PC-3 (cell line): ENCODE results near the gene ALPK3. TPM values are rescaled to one million over a fixed set of nuclear protein-coding genes. Genes with fewer than 3 reads are reported as not detected.
A peak's percentile ranks its signal among the peaks of the same experiment; 100 is the strongest.

Experiments
- ATAC-seq: fragments of 200-7000 bp; cut with Tn5 transposase; 2 replicates; pipeline ENCODE4 v1.9.1; 2020; ENCODE audit warnings: mild to moderate bottlenecking, moderate library complexity
- BruUV-seq: library from RNA; stranded (reverse); fragments of 400-500 nt; replicated peaks from 2 replicates; lab custom pipeline; 2021; lab: Mats Ljungman, UMichigan
- CTCF ChIA-PET: fragments of 300-600 bp; sonication (Branson Sonifier 250); formaldehyde crosslinking; loops from one replicate; lab custom pipeline; 2022; ENCODE audit warnings: antibody characterized with exemption; lab: Charles Lee
- POLR2A ChIA-PET: fragments of 300-600 bp; sonication (Branson Sonifier 250); formaldehyde crosslinking; loops from one replicate; lab custom pipeline; 2022; ENCODE audit warnings: antibody characterized with exemption; ENCODE audit not compliant: unreplicated experiment; lab: Charles Lee
- DNase-seq: peaks from one replicate; pipeline ENCODE4 v3.0.0-alpha.2; 2015
- H2AFZ ChIP-seq: fragments of 300-600 bp; sonication (generic); 2 replicates; pipeline ENCODE4 v1.6.0; 2016; ENCODE audit warnings: antibody characterized with exemption, low read length
- H3F3A ChIP-seq: fragments of 300-600 bp; sonication (generic); one replicate; pipeline ENCODE4 v1.6.0; 2017; ENCODE audit warnings: antibody characterized with exemption, low read length, control low read depth, mild to moderate bottlenecking; ENCODE audit not compliant: unreplicated experiment
- H3K27ac ChIP-seq: fragments of 300-600 bp; sonication (generic); 2 replicates; pipeline ENCODE4 v1.5.1; 2016; ENCODE audit warnings: mild to moderate bottlenecking, low read length
- H3K27me3 ChIP-seq: fragments of 300-600 bp; sonication (generic); 2 replicates; pipeline ENCODE4 v1.6.1; 2016; ENCODE audit warnings: low read length, mixed read lengths
- H3K36me3 ChIP-seq: fragments of 300-600 bp; sonication (generic); 2 replicates; pipeline ENCODE4 v1.6.1; 2016; ENCODE audit warnings: low read depth, mixed run types, low read length, mixed read lengths
- H3K4me1 ChIP-seq: fragments of 300-600 bp; sonication (generic); 2 replicates; pipeline ENCODE4 v1.5.1; 2016; ENCODE audit warnings: low read length; ENCODE audit not compliant: insufficient read depth
- H3K4me2 ChIP-seq: fragments of 300-600 bp; sonication (generic); 2 replicates; pipeline ENCODE4 v1.6.0; 2016; ENCODE audit warnings: low read length
- H3K4me3 ChIP-seq: fragments of 300-600 bp; sonication (generic); 2 replicates; pipeline ENCODE4 v1.5.1; 2016; ENCODE audit warnings: mild to moderate bottlenecking, low read length, mixed read lengths
- H3K79me2 ChIP-seq: fragments of 300-600 bp; sonication (generic); 2 replicates; pipeline ENCODE4 v1.6.1; 2017; ENCODE audit warnings: low read length, mixed read lengths
- H3K9ac ChIP-seq: fragments of 300-600 bp; sonication (generic); 2 replicates; pipeline ENCODE4 v1.6.0; 2016; ENCODE audit warnings: mild to moderate bottlenecking, low read length
- H3K9me2 ChIP-seq: fragments of 300-600 bp; sonication (generic); replicated peaks from 2 replicates; pipeline ENCODE4 v1.6.1; 2016; ENCODE audit warnings: mixed run types, low read length, mixed read lengths
- H3K9me3 ChIP-seq: fragments of 300-600 bp; sonication (generic); 2 replicates; pipeline ENCODE4 v1.6.1; 2016; ENCODE audit warnings: low read length, mixed read lengths
- H4K20me1 ChIP-seq: fragments of 300-600 bp; sonication (generic); 2 replicates; pipeline ENCODE4 v1.6.1; 2016; ENCODE audit warnings: low read length, mixed read lengths
- CTCF ChIP-seq: fragments of 300-600 bp; sonication (generic); conservative IDR thresholded peaks from 2 replicates; pipeline ENCODE4 v1.5.1; 2017; ENCODE audit warnings: antibody characterized with exemption, low read depth, mild to moderate bottlenecking, low read length
- EZH2 ChIP-seq: fragments of 300-600 bp; sonication (generic); IDR thresholded peaks from one replicate; pipeline ENCODE4 v1.6.1; 2017; ENCODE audit warnings: antibody characterized with exemption, mild to moderate bottlenecking, low read length; ENCODE audit not compliant: unreplicated experiment
- EZH2phosphoT487 ChIP-seq: fragments of 300-600 bp; sonication (generic); IDR thresholded peaks from 2 replicates; pipeline ENCODE4 v1.6.1; 2018; ENCODE audit warnings: mild to moderate bottlenecking, antibody characterized with exemption, low read length, borderline replicate concordance
- intact Hi-C: fragments of 100-400 bp; cut with micrococcal nuclease; formaldehyde crosslinking; loops from 2 replicates; pipeline ENCODE4 v1.9.0; 2023
- total RNA-seq: library from RNA; depleted of rRNA; stranded (reverse); fragments of >200 nt; gene quantifications from 2 replicates; pipeline ENCODE4 v1.2.3, GENCODE V29; 2014

The ALPK3 gene
- total RNA-seq, 1 experiment from 2014 or later: 2.4 TPM

- Histone ChIP-seq H3K9ac (no peak overlapping the region), H3K9me3 (no peaks in the 10 kb centered on the region), H3K79me2 (no peaks in the 10 kb centered on the region), H3K36me3 (no peaks in the 10 kb centered on the region), H3K4me2 (no peak overlapping the region), H3K4me3 (no peak overlapping the region), H3K9me2 (no peaks in the 10 kb centered on the region), H4K20me1 (no peaks in the 10 kb centered on the region), H3F3A (no peaks in the 10 kb centered on the region), H2AFZ (no peak overlapping the region), H3K27me3 (no peaks in the 10 kb centered on the region), H3K27ac (no peak overlapping the region), H3K4me1 (0 out of 2 replicates have a peak, but pooled peaks cover 7% of the 10 kb centered on the region)
- no TSS peak for BruUV-seq
- ChIA-PET CTCF (interaction anchor here (0.6 kb wide), 1 partner anchor 310 kb away, joined by 3 read pairs; no protein-coding TSS in a partner anchor), POLR2A (no interaction called here)
- no peak for TF ChIP-seq CTCF
- TF ChIP-seq EZH2: no peak
- TF ChIP-seq EZH2phosphoT487: no peak
- ATAC-seq (no peak), DNase-seq (no peak)
- intact Hi-C loops: no loop called here
Observed at GRCh38 chr15:84880822-84881519, 63.8 kb downstream of the ALPK3 start.

- Histone ChIP-seq H3K27ac (no peak overlapping the region), H3K27me3 (no peaks in the 10 kb centered on the region), H3K4me2 (no peak overlapping the region), H3K9me3 (no peaks in the 10 kb centered on the region), H3F3A (no peaks in the 10 kb centered on the region), H3K36me3 (no peaks in the 10 kb centered on the region), H3K9ac (no peak overlapping the region), H2AFZ (no peak overlapping the region), H3K9me2 (no peaks in the 10 kb centered on the region), H3K4me3 (no peak overlapping the region), H3K4me1 (0 out of 2 replicates have a peak, but pooled peaks cover 7% of the 10 kb centered on the region), H3K79me2 (no peaks in the 10 kb centered on the region), H4K20me1 (no peaks in the 10 kb centered on the region)
- BruUV-seq: no TSS peak
- ChIA-PET CTCF (interaction anchor here (0.6 kb wide), 1 partner anchor 310 kb away, joined by 3 read pairs; no protein-coding TSS in a partner anchor), POLR2A (no interaction called here)
- ATAC-seq: no peak
- intact Hi-C loops: no loop called here
- DNase-seq: no peak
- TF ChIP-seq EZH2: no peak
- TF ChIP-seq CTCF: no peak
- TF ChIP-seq EZH2phosphoT487: no peak
Observed at GRCh38 chr15:84881520-84881830, 64.3 kb downstream of the ALPK3 start.

GRCh38 chr15:84883466-84883865 is 66.3 kb downstream of the ALPK3 start:
- Histone ChIP-seq H4K20me1 (no peaks in the 10 kb centered on the region), H3K27me3 (no peaks in the 10 kb centered on the region), H3K27ac (no peak overlapping the region), H3F3A (no peaks in the 10 kb centered on the region), H2AFZ (no peak overlapping the region), H3K4me1 (0 out of 2 replicates have a peak, but pooled peaks cover 2% of the 10 kb centered on the region), H3K9ac (no peak overlapping the region), H3K9me2 (no peaks in the 10 kb centered on the region), H3K4me3 (no peak overlapping the region), H3K9me3 (no peaks in the 10 kb centered on the region), H3K79me2 (no peaks in the 10 kb centered on the region), H3K4me2 (no peak overlapping the region), H3K36me3 (no peaks in the 10 kb centered on the region)
- ChIA-PET CTCF (no interaction called here), POLR2A (no interaction called here)
- ATAC-seq (no peak), DNase-seq (peak; percentile 31)
- BruUV-seq: no TSS peak
- intact Hi-C loops: no loop called here
- TF ChIP-seq EZH2phosphoT487 (no peak), CTCF (no peak), EZH2 (no peak)
